ENCODE measurements around the gene ARPC5.

GRCh38 chr1:183600136-183600535 is 35.4 kb downstream of the ARPC5 start:
- TF ChIP-seq POLR2AphosphoS2 (conservative IDR thresholded peaks at IDR 0.05; ENCODE audit: low read length) (no peak), RAD21 (conservative IDR thresholded peaks at IDR 0.05 in 1 of 2, IDR thresholded peaks at IDR 0.05 in 1 of 2) (no peak), NPAS2 (CRISPR knock-in tag; IDR thresholded peaks at IDR 0.05; ENCODE audit: borderline replicate concordance) (no peak), KDM5A (IDR thresholded peaks at IDR 0.05) (no peak), CTCF (IDR thresholded peaks at IDR 0.05) (no peak), BCL3 (IDR thresholded peaks at IDR 0.05) (no peak), SMC3 (IDR thresholded peaks at IDR 0.05) (no peak), NFE2L2 (conservative IDR thresholded peaks at IDR 0.05; ENCODE audit: low read length) (no peak), EP300 (IDR thresholded peaks at IDR 0.05) (no peak), POLR2A (IDR thresholded peaks at IDR 0.05; ENCODE audit: low read length) (no peak), RFX5 (IDR thresholded peaks at IDR 0.05) (no peak), CHD2 (IDR thresholded peaks at IDR 0.05; ENCODE audit: low read length, partially characterized antibody) (no peak)

All from A549 (cell line).